ENCODE data around the gene VPS18. TPM values are rescaled to one million over a fixed set of nuclear protein-coding genes. Genes with fewer than 3 reads are reported as not detected.
A peak's percentile ranks its signal among the peaks of the same experiment; 100 is the strongest.

Gene VPS18
- total RNA-seq, 1 donor from 2014 or later, result 8.0 TPM

- H4K20me1 ChIP-seq (ENCODE audit: low read depth), result peaks cover 59% of the 10 kb centered on the region
- H3K9ac ChIP-seq, result no peak within 1 kb of the TSS
- peak within 1 kb of the TSS; percentile 82 for H3K4me2 ChIP-seq
- H3K36me3 ChIP-seq, result no peaks in the 10 kb centered on the region
- no peaks in the 10 kb centered on the region for H3K36me3 Mint-ChIP-seq
- H3K9me3 Mint-ChIP-seq, result no peaks in the 10 kb centered on the region
- peaks cover 25% of the 10 kb centered on the region for H3F3A ChIP-seq (ENCODE audit: low read depth)
- H2AFZ ChIP-seq (replicated peaks), result peak within 1 kb of the TSS; percentile 42
- H3K27ac Mint-ChIP-seq, result no peak within 1 kb of the TSS
- peaks cover 100% of the 10 kb centered on the region for H3K27me3 ChIP-seq
- no peaks in the 10 kb centered on the region for H3K9me3 ChIP-seq (ENCODE audit: low read depth)
- no peak within 1 kb of the TSS for H3K27ac ChIP-seq
- H3K4me1 Mint-ChIP-seq, result peaks cover 41% of the 10 kb centered on the region
- H3K4me3 ChIP-seq, result peak within 1 kb of the TSS; percentile 57
- DNase-seq (ENCODE audit: low spot score), result peak; percentile 81
- peaks cover 70% of the 10 kb centered on the region for H3K27me3 Mint-ChIP-seq (ENCODE audit: insufficient read depth, low read depth)
- H3K79me2 ChIP-seq (ENCODE audit: low read depth), result no peaks in the 10 kb centered on the region
- H3K4me3 Mint-ChIP-seq, result peak within 1 kb of the TSS; percentile 84
- H3K4me1 ChIP-seq, result peaks cover 54% of the 10 kb centered on the region
- TF ChIP-seq CTCF (IDR thresholded peaks at IDR 0.05) (no peak), EZH2phosphoT487 (IDR thresholded peaks at IDR 0.05) (peak; percentile 74), EZH2 (IDR thresholded peaks at IDR 0.05) (peak; percentile 78)
Measured at GRCh38 chr15:40928821-40929659, 34.8 kb downstream of the VPS18 start, which contains the start of gene DLL4. Gene DLL4, plus strand, starts transcription at chr15:40929340. Its CDS starts 329 bp downstream, at chr15:40929669.

GRCh38 chr15:40929660-40930429, 35.6 kb downstream of the VPS18 start:
- Mint-ChIP-seq H3K4me1 (peaks cover 41% of the 10 kb centered on the region), H3K27me3 (ENCODE audit: insufficient read depth, low read depth) (peaks cover 68% of the 10 kb centered on the region), H3K9me3 (no peaks in the 10 kb centered on the region), H3K36me3 (no peaks in the 10 kb centered on the region), H3K27ac (no peak overlapping the region), H3K4me3 (peak overlapping the region; percentile 84)
- Histone ChIP-seq H3K4me2 (peak overlapping the region; percentile 82), H3K9me3 (ENCODE audit: low read depth) (no peaks in the 10 kb centered on the region), H3F3A (ENCODE audit: low read depth) (peaks cover 25% of the 10 kb centered on the region), H3K27me3 (peaks cover 100% of the 10 kb centered on the region), H3K36me3 (no peaks in the 10 kb centered on the region), H3K27ac (no peak overlapping the region), H3K4me1 (peaks cover 54% of the 10 kb centered on the region), H3K9ac (no peak overlapping the region), H2AFZ (replicated peaks) (peak overlapping the region; percentile 42), H3K4me3 (peak overlapping the region; percentile 57), H4K20me1 (ENCODE audit: low read depth) (peaks cover 59% of the 10 kb centered on the region), H3K79me2 (ENCODE audit: low read depth) (no peaks in the 10 kb centered on the region)
- peak; percentile 6 for TF ChIP-seq EZH2 (IDR thresholded peaks at IDR 0.05)
- peak; percentile 16 for TF ChIP-seq CTCF (IDR thresholded peaks at IDR 0.05)
- TF ChIP-seq EZH2phosphoT487 (IDR thresholded peaks at IDR 0.05), result no peak
- peak; percentile 91 for DNase-seq (ENCODE audit: low spot score)

- Histone ChIP-seq H4K20me1 (ENCODE audit: low read depth) (peaks cover 53% of the 10 kb centered on the region), H3K79me2 (ENCODE audit: low read depth) (no peaks in the 10 kb centered on the region), H3K36me3 (no peaks in the 10 kb centered on the region), H3K27ac (no peak overlapping the region), H3K4me1 (peaks cover 50% of the 10 kb centered on the region), H3F3A (ENCODE audit: low read depth) (peaks cover 25% of the 10 kb centered on the region), H3K4me2 (peak overlapping the region; percentile 82), H3K9me3 (ENCODE audit: low read depth) (no peaks in the 10 kb centered on the region), H3K27me3 (peaks cover 99% of the 10 kb centered on the region), H3K9ac (no peak overlapping the region), H2AFZ (replicated peaks) (no peak overlapping the region), H3K4me3 (peak overlapping the region; percentile 57)
- Mint-ChIP-seq H3K36me3 (no peaks in the 10 kb centered on the region), H3K4me1 (peaks cover 36% of the 10 kb centered on the region), H3K9me3 (no peaks in the 10 kb centered on the region), H3K4me3 (peak overlapping the region; percentile 84), H3K27me3 (ENCODE audit: insufficient read depth, low read depth) (peaks cover 64% of the 10 kb centered on the region), H3K27ac (no peak overlapping the region)
- TF ChIP-seq EZH2phosphoT487 (IDR thresholded peaks at IDR 0.05), result peak; percentile 29
- peak; percentile 15 for TF ChIP-seq EZH2 (IDR thresholded peaks at IDR 0.05)
- TF ChIP-seq CTCF (IDR thresholded peaks at IDR 0.05), result peak; percentile 69
- peak; percentile 87 for DNase-seq (ENCODE audit: low spot score)
Measured at GRCh38 chr15:40930430-40931299, 36.4 kb downstream of the VPS18 start.

All from neural progenitor cell (in vitro differentiated cells).